Measurements from ENCODE around the gene SRGAP2B. TPM values are rescaled to one million over a fixed set of nuclear protein-coding genes. Genes with fewer than 3 reads are reported as not detected.

Gene SRGAP2B
- total RNA-seq, result 36.6 and 80.5 TPM in 2 replicates

GRCh38 chr1:145095284-145096057 lies at the start of gene SRGAP2B, which contains the start of gene FAM72D:
TSS of gene SRGAP2B (minus strand) at chr1:145095328. CDS start at chr1:145092901, 2,427 bp downstream.
TSS of gene FAM72D (plus strand) at chr1:145095974. CDS start at chr1:145096848, 874 bp downstream.

Other genes starting within 250 kb of the SRGAP2B start
- 1.5 and 1.8 TPM in 2 replicates for gene FAM72D, start 646 bp upstream of the SRGAP2B start, total RNA-seq
- not detected in 2 replicates for gene PPIAL4D, start 146.8 kb upstream of the SRGAP2B start, total RNA-seq

All from bladder microvascular endothelial cell (primary cell).